Measurements from ENCODE around the gene ATXN2. TPM values are rescaled to one million over a fixed set of nuclear protein-coding genes. Genes with fewer than 3 reads are reported as not detected.

Gene ATXN2
- total and polyA plus RNA-seq, 10 donors = 7.7 to 77.8 (median 56.8) TPM

GRCh38 chr12:111418594-111418880 is 180.6 kb downstream of the ATXN2 start:
- H3K4me3 ChIP-seq = no peak overlapping the region
- TF ChIP-seq POLR2A (IDR thresholded peaks at IDR 0.05) = no peak
- TF ChIP-seq, protein P1, sequence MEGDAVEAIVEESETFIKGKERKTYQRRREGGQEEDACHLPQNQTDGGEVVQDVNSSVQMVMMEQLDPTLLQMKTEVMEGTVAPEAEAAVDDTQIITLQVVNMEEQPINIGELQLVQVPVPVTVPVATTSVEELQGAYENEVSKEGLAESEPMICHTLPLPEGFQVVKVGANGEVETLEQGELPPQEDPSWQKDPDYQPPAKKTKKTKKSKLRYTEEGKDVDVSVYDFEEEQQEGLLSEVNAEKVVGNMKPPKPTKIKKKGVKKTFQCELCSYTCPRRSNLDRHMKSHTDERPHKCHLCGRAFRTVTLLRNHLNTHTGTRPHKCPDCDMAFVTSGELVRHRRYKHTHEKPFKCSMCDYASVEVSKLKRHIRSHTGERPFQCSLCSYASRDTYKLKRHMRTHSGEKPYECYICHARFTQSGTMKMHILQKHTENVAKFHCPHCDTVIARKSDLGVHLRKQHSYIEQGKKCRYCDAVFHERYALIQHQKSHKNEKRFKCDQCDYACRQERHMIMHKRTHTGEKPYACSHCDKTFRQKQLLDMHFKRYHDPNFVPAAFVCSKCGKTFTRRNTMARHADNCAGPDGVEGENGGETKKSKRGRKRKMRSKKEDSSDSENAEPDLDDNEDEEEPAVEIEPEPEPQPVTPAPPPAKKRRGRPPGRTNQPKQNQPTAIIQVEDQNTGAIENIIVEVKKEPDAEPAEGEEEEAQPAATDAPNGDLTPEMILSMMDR (IDR thresholded peaks at IDR 0.05 in 8 of 11, conservative IDR thresholded peaks at IDR 0.05 in 3 of 11) = no peak
- peaks cover 27 to 96% (median 69%) of the 10 kb centered on the region in 6 donors for H3K4me1 ChIP-seq
- DNase-seq = no peak
- no peaks in the 10 kb centered on the region for H3K9me3 ChIP-seq
- peak overlapping the region in 2 of 8 donors; percentile 22 to 30 for H3K27ac ChIP-seq
- peaks cover 0 to 90% (median 53%) of the 10 kb centered on the region in 6 donors for H3K36me3 ChIP-seq
- intact Hi-C loops (cut with DNase I; ENCODE audit: low total_unique reads) = no loop called here
- WGBS, 5 donors = 88 to 97% (median 94%) methylated on average over 8 to 30 of the region's 30 CpGs
- H3K27me3 ChIP-seq (replicated peaks in 1 of 7) = no peaks in the 10 kb centered on the region

- peaks cover 28 to 96% (median 69%) of the 10 kb centered on the region in 6 donors for H3K4me1 ChIP-seq
- no peaks in the 10 kb centered on the region for H3K9me3 ChIP-seq
- H3K27me3 ChIP-seq (replicated peaks in 1 of 7) = no peaks in the 10 kb centered on the region
- peaks cover 0 to 88% (median 53%) of the 10 kb centered on the region in 6 donors for H3K36me3 ChIP-seq
- intact Hi-C loops (cut with DNase I; ENCODE audit: low total_unique reads) = no loop called here
- peak overlapping the region in 3 of 8 donors; percentile 2 to 37 (median 22) for H3K27ac ChIP-seq
- DNase-seq = no peak
- H3K4me3 ChIP-seq = no peak overlapping the region
- TF ChIP-seq POLR2AphosphoS5 (IDR thresholded peaks at IDR 0.05) (peak in 2 of 3 donors; percentile 27 to 33), POLR2A (IDR thresholded peaks at IDR 0.05) (no peak)
- TF ChIP-seq, protein P1 (IDR thresholded peaks at IDR 0.05 in 8 of 11, conservative IDR thresholded peaks at IDR 0.05 in 3 of 11) = no peak
- 91 to 97% (median 95%) methylated on average over 49 to 67 of the region's 67 CpGs for WGBS, 5 donors
These were observed 181.1 kb downstream of the ATXN2 start for GRCh38 chr12:111417784-111418593.

DNA sequence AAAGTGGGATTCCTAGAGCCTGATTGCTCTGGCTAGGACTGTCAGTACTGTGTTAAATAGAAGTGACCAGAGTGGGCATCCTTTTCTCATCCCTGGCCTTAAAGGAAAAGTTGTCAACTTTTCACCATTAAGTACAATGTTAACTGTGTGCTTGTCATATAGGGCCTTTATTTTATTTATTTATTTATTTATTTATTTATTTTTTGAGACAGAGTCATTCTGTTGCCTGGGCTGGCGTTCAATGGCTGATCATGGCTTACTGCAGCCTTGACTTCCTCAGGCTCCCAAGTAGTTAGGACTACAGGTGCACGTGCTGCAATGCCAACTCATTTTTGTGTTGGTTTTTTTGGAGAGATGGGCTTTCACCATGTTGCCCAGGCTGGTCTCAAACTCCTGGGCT is 181.8 kb downstream of the ATXN2 start:
- intact Hi-C loops (cut with DNase I; ENCODE audit: low total_unique reads) = no loop called here
- Histone ChIP-seq H3K27me3 (replicated peaks in 1 of 7) (no peaks in the 10 kb centered on the region), H3K4me3 (no peak overlapping the region), H3K27ac (peak overlapping the region in 4 of 8 donors; percentile 2 to 54 (median 30)), H3K9me3 (no peaks in the 10 kb centered on the region), H3K36me3 (peaks cover 0 to 83% (median 52%) of the 10 kb centered on the region in 6 donors), H3K4me1 (peaks cover 35 to 96% (median 70%) of the 10 kb centered on the region in 6 donors)
- DNase-seq = no peak
- TF ChIP-seq POLR2A (IDR thresholded peaks at IDR 0.05) = no peak
- TF ChIP-seq, protein P1 (IDR thresholded peaks at IDR 0.05 in 8 of 11, conservative IDR thresholded peaks at IDR 0.05 in 3 of 11) = no peak
- TF ChIP-seq POLR2AphosphoS5 (IDR thresholded peaks at IDR 0.05) = no peak
- WGBS, 5 donors = 87 to 100% (median 87%) methylated on average over 2 of the region's 2 CpGs

GRCh38 chr12:111414711-111415252 is 184.3 kb downstream of the ATXN2 start:
- WGBS, 5 donors = 80 to 95% (median 90%) methylated on average over 5 to 7 of the region's 7 CpGs
- H3K27ac ChIP-seq = peak overlapping the region in 6 of 8 donors; percentile 7 to 99 (median 98)
- peak in 1 of 3 donors; percentile 11 for TF ChIP-seq POLR2AphosphoS5 (IDR thresholded peaks at IDR 0.05)
- no peak for TF ChIP-seq POLR2A (IDR thresholded peaks at IDR 0.05)
- no peaks in the 10 kb centered on the region for H3K9me3 ChIP-seq
- H3K27me3 ChIP-seq (replicated peaks in 1 of 7) = no peaks in the 10 kb centered on the region
- H3K36me3 ChIP-seq = peaks cover 0 to 63% (median 31%) of the 10 kb centered on the region in 6 donors
- no peak overlapping the region for H3K4me3 ChIP-seq
- intact Hi-C loops (cut with DNase I; ENCODE audit: low total_unique reads) = no loop called here
- peaks cover 57 to 96% (median 79%) of the 10 kb centered on the region in 6 donors for H3K4me1 ChIP-seq
- DNase-seq = no peak
